Iris pigment epithelial cell (primary cell): ENCODE data around the gene CDC14A.
A peak's percentile ranks its signal among the peaks of the same experiment; 100 is the strongest.

ENCODE experiments used
- DNase-seq: peaks from one replicate; pipeline ENCODE4 v3.0.0-alpha.2; 2011; ENCODE audit warnings: low read depth

The CDC14A gene

GRCh38 chr1:100452641-100453040 is 100.3 kb downstream of the CDC14A start:
- peak; percentile 82 for DNase-seq

DNA sequence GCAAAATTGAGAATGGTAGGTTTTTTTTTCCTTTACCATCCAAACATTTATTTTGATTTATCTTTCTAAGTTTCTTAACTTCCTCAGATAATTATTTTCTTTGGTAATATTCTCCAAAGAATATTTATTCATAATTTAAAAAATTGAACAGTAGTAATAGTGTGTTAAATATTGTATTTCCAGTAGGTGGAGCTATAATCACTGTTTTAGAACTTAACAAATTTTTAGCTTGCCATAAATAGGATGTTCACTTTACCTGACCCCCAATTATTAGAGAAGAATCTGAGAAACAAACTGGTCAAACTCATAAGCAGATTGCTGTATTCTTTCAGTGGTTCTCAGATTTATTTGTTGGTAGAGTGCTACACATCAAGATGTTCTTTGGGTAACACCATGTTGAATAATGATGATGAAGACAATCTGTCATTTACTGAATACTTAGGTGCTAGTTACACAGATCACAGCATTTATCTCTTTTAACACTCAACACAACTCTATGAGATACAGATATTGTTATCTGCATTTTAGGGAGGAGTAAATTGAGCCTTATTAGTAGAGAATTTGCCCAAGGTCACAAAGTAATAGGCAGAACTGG is 103.3 kb downstream of the CDC14A start:
- peak; percentile 14 for DNase-seq

DNA sequence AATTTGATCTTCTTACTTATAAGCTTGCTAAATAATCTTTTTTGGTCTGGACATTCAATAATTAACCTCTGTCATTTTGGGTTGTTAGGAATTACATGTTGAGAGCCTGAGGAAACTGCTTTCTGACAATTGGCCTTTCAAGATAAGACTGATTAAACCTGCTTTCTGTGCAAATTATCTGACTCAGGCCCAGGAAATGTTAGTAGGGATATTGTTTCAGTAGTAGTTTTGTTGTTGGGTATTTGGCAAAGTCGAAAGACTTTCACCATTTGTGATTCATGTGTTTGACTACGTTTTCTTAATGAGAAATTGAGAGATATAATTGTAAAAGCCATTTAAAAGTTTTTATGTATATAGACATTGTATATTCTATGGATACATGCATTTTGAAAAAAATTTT is 104.6 kb downstream of the CDC14A start:
- DNase-seq = no peak

DNA sequence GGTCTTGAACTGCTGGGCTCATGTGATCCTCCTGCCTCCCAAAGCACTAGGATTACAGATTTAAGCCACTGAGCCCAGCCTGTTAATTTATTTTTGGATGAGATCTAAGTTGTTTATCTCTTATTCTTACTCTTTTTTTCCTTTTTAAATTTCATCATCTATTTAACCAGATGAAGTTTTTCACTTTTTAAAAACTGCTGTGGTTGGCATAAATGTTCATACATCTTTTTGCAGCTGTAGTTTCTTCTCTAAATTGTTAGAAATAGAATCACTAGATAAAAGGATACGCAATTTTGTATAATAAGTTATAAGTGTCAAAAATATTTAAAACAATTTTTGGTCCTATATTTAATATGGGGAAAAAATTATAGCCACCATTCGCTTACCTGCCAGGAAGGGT is 105.4 kb downstream of the CDC14A start:
- DNase-seq = no peak

DNA sequence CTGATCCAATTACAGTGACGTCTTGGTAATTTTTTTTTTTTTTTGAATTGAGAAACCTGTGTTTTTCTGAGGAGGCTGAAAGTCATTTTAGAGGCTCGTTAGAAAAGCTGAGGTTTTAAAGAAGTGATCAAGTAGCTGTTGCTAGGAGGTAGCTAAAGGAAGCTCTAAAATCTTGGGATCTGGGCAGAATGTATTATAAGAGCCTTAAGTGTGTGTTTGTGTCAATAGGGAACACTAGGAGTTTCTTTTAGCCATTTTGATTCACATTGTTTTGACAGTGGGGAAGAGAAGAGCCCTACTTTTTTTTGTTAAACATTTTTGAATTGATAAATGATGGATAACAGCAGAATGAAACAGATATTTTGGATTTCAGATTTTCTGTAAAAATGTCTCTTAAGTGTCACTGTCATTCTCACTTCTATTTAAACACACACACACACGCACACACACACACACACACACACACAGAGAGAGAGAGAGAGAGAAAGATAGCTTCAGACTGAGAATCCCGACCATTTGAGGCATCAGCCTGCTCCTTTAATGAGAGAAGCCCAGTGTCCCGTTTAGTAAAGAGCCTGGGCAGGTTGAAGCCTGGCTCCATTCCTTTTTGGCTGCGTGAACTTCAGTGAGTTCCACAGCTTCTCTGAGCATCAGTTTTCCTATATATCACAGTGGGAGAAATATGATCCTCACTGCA is 106.5 kb downstream of the CDC14A start:
- no peak for DNase-seq

GRCh38 chr1:100459358-100460114 is 107.2 kb downstream of the CDC14A start:
- DNase-seq = peak; percentile 84

GRCh38 chr1:100461222-100461621 is 108.9 kb downstream of the CDC14A start:
- DNase-seq = no peak

DNA sequence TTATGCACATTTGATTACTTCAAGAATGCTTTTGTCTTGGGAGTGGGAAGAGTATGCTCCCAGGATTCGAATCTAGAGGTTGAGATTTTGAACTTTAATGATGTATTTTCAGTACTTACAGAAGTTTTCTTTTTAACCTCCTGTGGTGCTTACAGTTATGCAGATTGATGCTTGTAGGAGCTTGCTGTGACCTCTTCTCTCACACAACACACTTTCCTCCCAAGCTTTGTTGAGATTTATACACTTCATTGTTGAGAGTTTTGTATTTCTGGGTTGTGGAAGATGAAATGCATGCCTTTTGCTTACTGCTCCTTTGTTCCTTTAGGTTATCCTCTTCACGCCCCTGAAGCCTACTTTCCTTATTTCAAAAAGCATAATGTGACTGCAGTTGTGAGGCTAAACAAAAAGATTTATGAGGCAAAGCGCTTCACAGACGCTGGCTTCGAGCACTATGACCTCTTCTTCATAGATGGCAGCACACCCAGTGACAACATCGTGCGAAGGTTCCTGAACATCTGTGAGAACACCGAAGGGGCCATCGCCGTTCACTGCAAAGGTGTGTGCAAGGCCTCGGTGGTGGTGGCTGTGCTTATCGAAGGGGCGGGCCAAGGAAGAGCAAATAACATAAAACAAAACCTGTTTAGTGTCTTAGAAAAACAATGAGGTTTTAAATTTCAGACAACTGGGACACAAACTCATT is 110.2 kb downstream of the CDC14A start:
- DNase-seq = no peak

DNA sequence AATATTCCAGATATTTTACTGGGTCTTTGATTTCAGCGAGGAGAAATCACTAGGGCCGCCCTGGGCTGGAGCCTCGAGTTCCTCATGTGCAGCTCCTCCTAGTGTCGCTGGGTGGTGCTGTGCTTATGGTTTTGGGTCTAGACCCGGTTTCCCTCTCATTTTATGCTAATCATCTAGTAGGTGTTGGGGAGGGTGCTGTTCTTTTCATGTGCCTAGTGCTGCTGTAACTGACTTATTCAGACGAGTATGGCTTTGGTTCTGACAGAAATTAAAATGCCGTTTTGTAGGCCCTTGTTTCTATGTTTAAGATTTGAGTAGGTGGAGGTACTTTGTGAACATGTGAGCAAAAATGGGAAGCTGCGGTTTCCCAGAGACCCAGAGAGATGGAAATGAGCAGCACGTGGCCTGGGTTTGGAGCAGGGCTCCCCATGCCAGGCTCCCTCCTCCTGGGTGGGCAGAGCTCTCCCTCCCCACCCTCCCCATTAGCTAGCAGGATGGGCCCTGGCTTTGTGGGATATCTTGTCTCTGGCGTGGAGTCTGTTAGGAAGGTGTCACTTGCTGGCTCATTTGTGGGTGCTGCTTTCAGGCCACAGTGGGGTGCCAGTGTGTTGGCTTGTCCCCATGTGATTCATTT is 111.6 kb downstream of the CDC14A start:
- peak; percentile 73 for DNase-seq

DNA sequence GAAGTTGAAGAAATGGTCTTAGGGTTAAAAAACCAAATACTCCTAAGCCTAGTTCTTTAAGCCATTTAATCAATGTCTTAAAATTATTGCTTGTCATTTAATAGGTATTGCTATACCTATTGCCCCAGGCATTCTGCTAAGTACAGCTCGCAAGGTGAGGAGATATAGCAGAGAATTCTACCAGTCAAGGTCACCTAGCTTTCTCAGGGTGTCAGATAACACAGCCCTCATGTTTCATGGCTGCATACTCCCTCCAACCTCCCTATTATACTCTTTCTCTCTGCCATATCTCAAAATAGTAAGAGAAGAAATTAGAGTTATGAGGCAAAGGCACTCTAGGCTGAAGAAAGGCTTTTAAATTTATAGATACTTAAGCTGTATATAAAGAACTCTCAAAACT is 117.3 kb downstream of the CDC14A start:
- no peak for DNase-seq

- no peak for DNase-seq
Measured at GRCh38 chr1:100474834-100475233, 122.5 kb downstream of the CDC14A start.

- DNase-seq = no peak
Measured at GRCh38 chr1:100476735-100477290, 124.5 kb downstream of the CDC14A start.

DNA sequence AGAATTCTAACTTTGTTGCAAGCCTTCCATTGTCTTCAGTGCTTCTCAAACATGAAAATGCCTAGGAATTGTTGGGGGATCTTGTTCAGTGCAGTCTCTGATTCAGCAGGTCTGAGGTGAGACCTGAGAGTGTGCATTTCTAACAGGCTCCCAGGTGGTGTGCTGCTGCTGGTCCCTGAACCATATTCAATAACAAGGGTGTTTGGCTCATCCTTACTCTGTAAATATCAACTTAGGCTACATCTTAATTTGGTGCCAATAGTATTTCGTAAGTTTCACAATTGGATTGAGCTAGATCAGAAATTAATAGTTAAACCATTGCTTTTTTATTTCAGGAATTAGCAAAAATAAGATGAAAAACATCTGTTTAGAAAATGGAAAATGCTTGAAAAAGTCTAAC is 126.5 kb downstream of the CDC14A start:
- DNase-seq = no peak

GRCh38 chr1:100479620-100480338 is 127.5 kb downstream of the CDC14A start:
- no peak for DNase-seq

GRCh38 chr1:100481303-100481702 is 129.0 kb downstream of the CDC14A start:
- no peak for DNase-seq

GRCh38 chr1:100482167-100482566 is 129.9 kb downstream of the CDC14A start:
- DNase-seq = no peak

- DNase-seq = no peak
Measured at GRCh38 chr1:100482748-100483147, 130.4 kb downstream of the CDC14A start.

- no peak for DNase-seq
Measured at GRCh38 chr1:100483230-100483629, 130.9 kb downstream of the CDC14A start.

GRCh38 chr1:100485855-100486258 is 133.6 kb downstream of the CDC14A start:
- peak; percentile 14 for DNase-seq

- peak; percentile 59 for DNase-seq
Measured at GRCh38 chr1:100494393-100495084, 142.2 kb downstream of the CDC14A start.

- DNase-seq = no peak
Measured at GRCh38 chr1:100496896-100497295, 144.6 kb downstream of the CDC14A start.
